GM21367 (cell line): ENCODE results near the gene FBXL16.

Experiments
- ATAC-seq: cut with Tn5 transposase; IDR thresholded peaks from one replicate; pipeline ENCODE4 v1.9.1; 2021; ENCODE audit not compliant: unreplicated experiment

FBXL16 gene

GRCh38 chr16:678209-678857 is 27.3 kb downstream of the FBXL16 start:
- ATAC-seq = no peak

GRCh38 chr16:677316-678190 is 28.0 kb downstream of the FBXL16 start:
- ATAC-seq = no peak

- no peak for ATAC-seq
These were observed 28.7 kb downstream of the FBXL16 start for GRCh38 chr16:676913-677312.

GRCh38 chr16:676565-676902 is 29.1 kb downstream of the FBXL16 start:
- no peak for ATAC-seq

- ATAC-seq = no peak
These were observed 29.6 kb downstream of the FBXL16 start for GRCh38 chr16:675884-676564.

- no peak for ATAC-seq
These were observed 30.4 kb downstream of the FBXL16 start, which contains the start of gene RHBDL1 for GRCh38 chr16:674968-675883. Gene RHBDL1 (plus strand): TSS chr16:675671. CDS start chr16:675791, 120 bp downstream.

GRCh38 chr16:674214-674881 is 31.3 kb downstream of the FBXL16 start:
- no peak for ATAC-seq

- ATAC-seq = no peak
These were observed 32.1 kb downstream of the FBXL16 start for GRCh38 chr16:673399-673991.

GRCh38 chr16:672851-673250 is 32.8 kb downstream of the FBXL16 start:
- ATAC-seq = no peak

- ATAC-seq = no peak
These were observed 33.2 kb downstream of the FBXL16 start for GRCh38 chr16:672371-672770.

- ATAC-seq = no peak
These were observed 34.1 kb downstream of the FBXL16 start for GRCh38 chr16:671353-672131.

- no peak for ATAC-seq
These were observed 34.9 kb downstream of the FBXL16 start for GRCh38 chr16:670485-671352.

- ATAC-seq = no peak
These were observed 35.9 kb downstream of the FBXL16 start for GRCh38 chr16:669666-670065.

GRCh38 chr16:668519-669171 is 37.0 kb downstream of the FBXL16 start:
- no peak for ATAC-seq

- ATAC-seq = peak; percentile 63
These were observed 37.7 kb downstream of the FBXL16 start, which contains the start of gene RHOT2 for GRCh38 chr16:667780-668518. Gene RHOT2 (plus strand): TSS chr16:668132. CDS start chr16:668200, 68 bp downstream.

- no peak for ATAC-seq
These were observed 38.4 kb downstream of the FBXL16 start for GRCh38 chr16:667113-667779.
